GM12878 (cell line): Measurements from ENCODE around the gene PDZD8. TPM values are rescaled to one million over a fixed set of nuclear protein-coding genes. Genes with fewer than 3 reads are reported as not detected.

ENCODE experiments used
- ATAC-seq: fragments of 200-7000 bp; cut with Tn5 transposase; 3 replicates; pipeline ENCODE4 v1.9.1; 2020; ENCODE audit warnings: mild to moderate bottlenecking, moderate library complexity
- BruUV-seq: library from RNA; stranded (reverse); fragments of 400-500 nt; replicated peaks from 2 replicates; lab custom pipeline; 2021; lab: Mats Ljungman, UMichigan
- CTCF ChIA-PET: fragments of 300-600 bp; sonication (Branson Sonifier 250); formaldehyde crosslinking; extraction: SDS; loops from one replicate; lab custom pipeline; 2021; ENCODE audit warnings: inconsistent platforms; lab: Yijun Ruan, JAX
- POLR2A ChIA-PET: fragments of 350-600 bp; formaldehyde crosslinking; extraction: SDS; loops from one replicate; lab custom pipeline; 2021; ENCODE audit warnings: inconsistent platforms; lab: Charles Lee
- RAD21 ChIA-PET: fragments of 300-600 bp; sonication (Branson Sonifier 250); formaldehyde crosslinking; loops from one replicate; lab custom pipeline; 2023; ENCODE audit warnings: antibody characterized with exemption; ENCODE audit not compliant: unreplicated experiment; lab: Charles Lee
- SMC1A ChIA-PET: fragments of 300-600 bp; sonication (Branson Sonifier 250); formaldehyde crosslinking; loops from one replicate; lab custom pipeline; 2023; ENCODE audit not compliant: unreplicated experiment, uncharacterized antibody; lab: Charles Lee
- DNase-seq: peaks from one replicate; pipeline ENCODE4 v3.0.0-alpha.2; 2011; ENCODE audit warnings: low read depth, low spot score
- FAIRE-seq: peaks from 3 replicates; lab custom pipeline; 2011; peaks lifted over from hg19 to GRCh38; lab: Jason Lieb, UNC
- H2AFZ ChIP-seq: 2 replicates; pipeline ENCODE4 v1.6.0; 2011; ENCODE audit warnings: low read depth, low read length, control low read depth; ENCODE audit not compliant: control insufficient read depth
- H3K27ac ChIP-seq: 2 replicates; pipeline ENCODE4 v1.5.1; 2011; ENCODE audit warnings: control low read depth; ENCODE audit not compliant: control insufficient read depth, insufficient read depth
- H3K27me3 ChIP-seq, 2 experiments: replicated peaks in 1 of 2; 2 replicates each; pipeline versions ENCODE4 v1.6.0 to v1.6.1; 2011; ENCODE audit warnings: low read length in 1 of 2; ENCODE audit not compliant: control insufficient read depth in 2 of 2, insufficient read depth in 2 of 2
- H3K36me3 ChIP-seq, 2 experiments: 2 replicates each; pipeline ENCODE4 v1.5.1; 2011; ENCODE audit warnings: low read length in 1 of 2; ENCODE audit not compliant: control insufficient read depth in 2 of 2, insufficient read depth in 2 of 2
- H3K4me1 ChIP-seq: 2 replicates; pipeline ENCODE4 v1.6.1; 2011; ENCODE audit warnings: mild to moderate bottlenecking, low read length, moderate library complexity, mixed read lengths; ENCODE audit not compliant: control insufficient read depth, insufficient read depth
- H3K4me2 ChIP-seq: 2 replicates; pipeline ENCODE4 v1.6.0; 2011; ENCODE audit warnings: control low read depth; ENCODE audit not compliant: control insufficient read depth, insufficient read depth
- H3K4me3 ChIP-seq: fragments of 200-600 bp; sonication (generic); 2 replicates; pipeline ENCODE4 v1.5.1; 2016
- H3K79me2 ChIP-seq: 2 replicates; pipeline ENCODE4 v1.6.0; 2011; ENCODE audit warnings: low read length; ENCODE audit not compliant: control insufficient read depth, insufficient read depth
- H3K9ac ChIP-seq: 2 replicates; pipeline ENCODE4 v1.8.0; 2011; ENCODE audit warnings: low read length, control low read depth, mixed read lengths; ENCODE audit not compliant: control insufficient read depth, insufficient read depth
- H3K9me3 ChIP-seq: replicated peaks from 3 replicates; pipeline ENCODE4 v1.5.1; 2011; ENCODE audit warnings: mild to moderate bottlenecking, low read length; ENCODE audit not compliant: control insufficient read depth, insufficient read depth
- H4K20me1 ChIP-seq: 2 replicates; pipeline ENCODE4 v1.6.0; 2011; ENCODE audit not compliant: control insufficient read depth, insufficient read depth
- BMI1 ChIP-seq: fragments of 450-650 bp; IDR thresholded peaks from 2 replicates; pipeline ENCODE4 v1.6.1; 2016; ENCODE audit warnings: mild to moderate bottlenecking, moderate library complexity, borderline replicate concordance
- CHD1 ChIP-seq: IDR thresholded peaks from 2 replicates; pipeline ENCODE4 v1.6.1; 2012; ENCODE audit warnings: low read depth, low read length, improper control_type of control experiment
- DPF2 ChIP-seq: fragments of 450-650 bp; IDR thresholded peaks from 2 replicates; pipeline ENCODE4 v1.6.1; 2017; ENCODE audit warnings: mild to moderate bottlenecking
- HCFC1 ChIP-seq: fragments of 150-350 bp; IDR thresholded peaks from 2 replicates; pipeline ENCODE4 v1.6.1; 2014; ENCODE audit warnings: low read length
- RUNX3 ChIP-seq: IDR thresholded peaks from 2 replicates; pipeline ENCODE4 v1.6.1; 2012; ENCODE audit warnings: low read length, inconsistent platforms
- SPI1 ChIP-seq: IDR thresholded peaks from 2 replicates; pipeline ENCODE4 v1.6.1; 2011; ENCODE audit warnings: low read depth, mild to moderate bottlenecking, low read length, moderate library complexity, borderline replicate concordance; ENCODE audit not compliant: insufficient read depth
- TARDBP ChIP-seq: IDR thresholded peaks from 2 replicates; pipeline ENCODE4 v1.6.1; 2016; ENCODE audit warnings: borderline replicate concordance
- WGBS: methylation state at CpG from one replicate; pipeline ENCODE4 v1.1.6; 2016; ENCODE audit warnings: low lambda C conversion rate; ENCODE audit not compliant: insufficient replicate concordance, insufficient coverage; ENCODE audit errors: missing lambda C conversion rate; 5-methylcytosine and 5-hydroxymethylcytosine counted together
- in situ Hi-C: fragments of 300-500 bp; cut with MboI; formaldehyde crosslinking; loops from 9 replicates; pipeline ENCODE4 v1.14.3; 2018; ENCODE audit warnings: mixed read lengths
- intact Hi-C: fragments of 100-400 bp; cut with micrococcal nuclease; formaldehyde crosslinking; loops from one replicate; pipeline ENCODE4 v1.14.2; 2022; ENCODE audit not compliant: unreplicated experiment
- polyA plus RNA-seq, 11 experiments: library from polyadenylated mRNA; depleted of rRNA in 4 of 11; unstranded in 6 of 11; stranded (reverse) in 5 of 11; fragments of >200 nt; fragmentation: Nextera tagmentation in 4 of 11; fragmentation: Illumina TruSeq in 1 of 11; extraction: Ambion mirVana in 4 of 11; extraction: Trizol in 1 of 11; gene quantifications; 1 replicate in 1 of 11; 2 replicates in 10 of 11; pipeline versions ENCODE4 v1.2.1 to v1.2.3, GENCODE V29; 2011 to 2016; ENCODE audit warnings: inconsistent platforms in 2 of 11, missing spikeins in 2 of 11, low read depth in 1 of 11
- total RNA-seq, 4 experiments: library from RNA; depleted of rRNA in 3 of 4; stranded (reverse); fragments of >200 nt in 3 of 4; fragmentation: Illumina TruSeq in 1 of 4; extraction: Trizol in 1 of 4; gene quantifications; 2 replicates each; pipeline versions ENCODE4 v1.2.1 to v1.2.3, GENCODE V29; 2013 to 2021
- TF ChIP-seq, protein P1 (sequence below): fragments of 450-650 bp; IDR thresholded peaks from 2 replicates; pipeline ENCODE4 v1.6.1; 2017; ENCODE audit warnings: mild to moderate bottlenecking
- TF ChIP-seq, protein P2 (sequence below): fragments of 450-650 bp; IDR thresholded peaks from 2 replicates; pipeline ENCODE4 v1.6.1; 2016; ENCODE audit warnings: mild to moderate bottlenecking, moderate library complexity, borderline replicate concordance
- TF ChIP-seq, protein P3 (sequence below): fragments of 450-650 bp; IDR thresholded peaks from 2 replicates; pipeline ENCODE4 v1.6.1; 2016; ENCODE audit warnings: mild to moderate bottlenecking
- TF ChIP-seq, protein P4 (sequence below): fragments of 450-650 bp; IDR thresholded peaks from 2 replicates; pipeline ENCODE4 v1.6.1; 2017; ENCODE audit warnings: antibody characterized with exemption, mild to moderate bottlenecking, moderate library complexity
- TF ChIP-seq, protein P5 (sequence below): fragments of 450-650 bp; conservative IDR thresholded peaks from 2 replicates; pipeline ENCODE4 v1.6.1; 2017; ENCODE audit warnings: mild to moderate bottlenecking, moderate library complexity

PDZD8 gene
- total and polyA plus RNA-seq, 10 of the 15 experiments (the other 5 are each of a cell fraction or from before 2014, with no cell fraction given) = 2.0 to 21.2 (median 6.7) TPM

DNA sequence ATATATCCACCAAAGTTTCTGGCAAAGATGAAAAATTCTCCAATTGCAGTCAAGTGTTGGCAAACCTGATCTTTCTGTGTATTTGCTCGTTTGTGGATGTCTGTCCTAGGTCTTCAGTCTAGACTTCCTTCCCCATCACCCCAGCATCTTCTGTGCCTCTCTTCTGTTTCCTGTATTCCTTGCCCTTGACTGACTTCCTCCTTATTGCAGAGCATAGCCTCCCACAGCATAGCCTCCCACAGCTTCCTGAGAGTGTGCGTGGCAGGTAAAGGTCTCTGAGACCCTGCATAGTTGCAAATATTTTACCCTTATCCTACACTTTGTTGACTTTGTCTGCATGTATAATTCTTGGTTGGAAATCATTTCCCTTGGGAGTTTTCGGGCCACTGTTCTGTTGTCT lies 116.0 kb downstream of the PDZD8 start:
- Histone ChIP-seq H4K20me1 (no peaks in the 10 kb centered on the region), H2AFZ (no peak overlapping the region), H3K9me3 (no peaks in the 10 kb centered on the region), H3K36me3 (no peaks in the 10 kb centered on the region), H3K27me3 (peaks cover 0 to 3% of the 10 kb centered on the region in 2 experiments; a peak in 1 of 4 replicates), H3K27ac (no peak overlapping the region), H3K4me3 (no peak overlapping the region), H3K9ac (no peak overlapping the region), H3K79me2 (no peaks in the 10 kb centered on the region), H3K4me1 (no peaks in the 10 kb centered on the region), H3K4me2 (no peak overlapping the region)
- ChIA-PET CTCF (interaction anchor here (0.6 to 0.8 kb wide), 2 partner anchors 10 to 1520 kb away, joined by 3 read pairs; no protein-coding TSS in a partner anchor), RAD21 (no interaction called here), POLR2A (no interaction called here), SMC1A (interaction anchor here (0.7 kb wide), 1 partner anchor 61 kb away, joined by 4 read pairs; no protein-coding TSS in a partner anchor)
- WGBS = 2% methylated on average over 3 of the region's 3 CpGs
- intact Hi-C loops (no loop called here), in situ Hi-C loops (no loop called here)
- BruUV-seq = no TSS peak
- ATAC-seq = 0 out of 3 replicates have a peak, but pooled peaks have one; percentile 21
- no peak for DNase-seq
- no peak for FAIRE-seq
- TF ChIP-seq, protein P1, sequence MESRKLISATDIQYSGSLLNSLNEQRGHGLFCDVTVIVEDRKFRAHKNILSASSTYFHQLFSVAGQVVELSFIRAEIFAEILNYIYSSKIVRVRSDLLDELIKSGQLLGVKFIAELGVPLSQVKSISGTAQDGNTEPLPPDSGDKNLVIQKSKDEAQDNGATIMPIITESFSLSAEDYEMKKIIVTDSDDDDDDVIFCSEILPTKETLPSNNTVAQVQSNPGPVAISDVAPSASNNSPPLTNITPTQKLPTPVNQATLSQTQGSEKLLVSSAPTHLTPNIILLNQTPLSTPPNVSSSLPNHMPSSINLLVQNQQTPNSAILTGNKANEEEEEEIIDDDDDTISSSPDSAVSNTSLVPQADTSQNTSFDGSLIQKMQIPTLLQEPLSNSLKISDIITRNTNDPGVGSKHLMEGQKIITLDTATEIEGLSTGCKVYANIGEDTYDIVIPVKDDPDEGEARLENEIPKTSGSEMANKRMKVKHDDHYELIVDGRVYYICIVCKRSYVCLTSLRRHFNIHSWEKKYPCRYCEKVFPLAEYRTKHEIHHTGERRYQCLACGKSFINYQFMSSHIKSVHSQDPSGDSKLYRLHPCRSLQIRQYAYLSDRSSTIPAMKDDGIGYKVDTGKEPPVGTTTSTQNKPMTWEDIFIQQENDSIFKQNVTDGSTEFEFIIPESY = no peak
- no peak for TF ChIP-seq BMI1
- TF ChIP-seq, protein P2, sequence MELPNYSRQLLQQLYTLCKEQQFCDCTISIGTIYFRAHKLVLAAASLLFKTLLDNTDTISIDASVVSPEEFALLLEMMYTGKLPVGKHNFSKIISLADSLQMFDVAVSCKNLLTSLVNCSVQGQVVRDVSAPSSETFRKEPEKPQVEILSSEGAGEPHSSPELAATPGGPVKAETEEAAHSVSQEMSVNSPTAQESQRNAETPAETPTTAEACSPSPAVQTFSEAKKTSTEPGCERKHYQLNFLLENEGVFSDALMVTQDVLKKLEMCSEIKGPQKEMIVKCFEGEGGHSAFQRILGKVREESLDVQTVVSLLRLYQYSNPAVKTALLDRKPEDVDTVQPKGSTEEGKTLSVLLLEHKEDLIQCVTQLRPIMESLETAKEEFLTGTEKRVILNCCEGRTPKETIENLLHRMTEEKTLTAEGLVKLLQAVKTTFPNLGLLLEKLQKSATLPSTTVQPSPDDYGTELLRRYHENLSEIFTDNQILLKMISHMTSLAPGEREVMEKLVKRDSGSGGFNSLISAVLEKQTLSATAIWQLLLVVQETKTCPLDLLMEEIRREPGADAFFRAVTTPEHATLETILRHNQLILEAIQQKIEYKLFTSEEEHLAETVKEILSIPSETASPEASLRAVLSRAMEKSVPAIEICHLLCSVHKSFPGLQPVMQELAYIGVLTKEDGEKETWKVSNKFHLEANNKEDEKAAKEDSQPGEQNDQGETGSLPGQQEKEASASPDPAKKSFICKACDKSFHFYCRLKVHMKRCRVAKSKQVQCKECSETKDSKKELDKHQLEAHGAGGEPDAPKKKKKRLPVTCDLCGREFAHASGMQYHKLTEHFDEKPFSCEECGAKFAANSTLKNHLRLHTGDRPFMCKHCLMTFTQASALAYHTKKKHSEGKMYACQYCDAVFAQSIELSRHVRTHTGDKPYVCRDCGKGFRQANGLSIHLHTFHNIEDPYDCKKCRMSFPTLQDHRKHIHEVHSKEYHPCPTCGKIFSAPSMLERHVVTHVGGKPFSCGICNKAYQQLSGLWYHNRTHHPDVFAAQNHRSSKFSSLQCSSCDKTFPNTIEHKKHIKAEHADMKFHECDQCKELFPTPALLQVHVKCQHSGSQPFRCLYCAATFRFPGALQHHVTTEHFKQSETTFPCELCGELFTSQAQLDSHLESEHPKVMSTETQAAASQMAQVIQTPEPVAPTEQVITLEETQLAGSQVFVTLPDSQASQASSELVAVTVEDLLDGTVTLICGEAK = no peak
- no peak for TF ChIP-seq TARDBP
- TF ChIP-seq SPI1 = no peak
- TF ChIP-seq CHD1 = no peak
- TF ChIP-seq, protein P3, sequence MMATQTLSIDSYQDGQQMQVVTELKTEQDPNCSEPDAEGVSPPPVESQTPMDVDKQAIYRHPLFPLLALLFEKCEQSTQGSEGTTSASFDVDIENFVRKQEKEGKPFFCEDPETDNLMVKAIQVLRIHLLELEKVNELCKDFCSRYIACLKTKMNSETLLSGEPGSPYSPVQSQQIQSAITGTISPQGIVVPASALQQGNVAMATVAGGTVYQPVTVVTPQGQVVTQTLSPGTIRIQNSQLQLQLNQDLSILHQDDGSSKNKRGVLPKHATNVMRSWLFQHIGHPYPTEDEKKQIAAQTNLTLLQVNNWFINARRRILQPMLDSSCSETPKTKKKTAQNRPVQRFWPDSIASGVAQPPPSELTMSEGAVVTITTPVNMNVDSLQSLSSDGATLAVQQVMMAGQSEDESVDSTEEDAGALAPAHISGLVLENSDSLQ = no peak
- TF ChIP-seq HCFC1 = no peak
- TF ChIP-seq RUNX3 = no peak
- TF ChIP-seq, protein P4, sequence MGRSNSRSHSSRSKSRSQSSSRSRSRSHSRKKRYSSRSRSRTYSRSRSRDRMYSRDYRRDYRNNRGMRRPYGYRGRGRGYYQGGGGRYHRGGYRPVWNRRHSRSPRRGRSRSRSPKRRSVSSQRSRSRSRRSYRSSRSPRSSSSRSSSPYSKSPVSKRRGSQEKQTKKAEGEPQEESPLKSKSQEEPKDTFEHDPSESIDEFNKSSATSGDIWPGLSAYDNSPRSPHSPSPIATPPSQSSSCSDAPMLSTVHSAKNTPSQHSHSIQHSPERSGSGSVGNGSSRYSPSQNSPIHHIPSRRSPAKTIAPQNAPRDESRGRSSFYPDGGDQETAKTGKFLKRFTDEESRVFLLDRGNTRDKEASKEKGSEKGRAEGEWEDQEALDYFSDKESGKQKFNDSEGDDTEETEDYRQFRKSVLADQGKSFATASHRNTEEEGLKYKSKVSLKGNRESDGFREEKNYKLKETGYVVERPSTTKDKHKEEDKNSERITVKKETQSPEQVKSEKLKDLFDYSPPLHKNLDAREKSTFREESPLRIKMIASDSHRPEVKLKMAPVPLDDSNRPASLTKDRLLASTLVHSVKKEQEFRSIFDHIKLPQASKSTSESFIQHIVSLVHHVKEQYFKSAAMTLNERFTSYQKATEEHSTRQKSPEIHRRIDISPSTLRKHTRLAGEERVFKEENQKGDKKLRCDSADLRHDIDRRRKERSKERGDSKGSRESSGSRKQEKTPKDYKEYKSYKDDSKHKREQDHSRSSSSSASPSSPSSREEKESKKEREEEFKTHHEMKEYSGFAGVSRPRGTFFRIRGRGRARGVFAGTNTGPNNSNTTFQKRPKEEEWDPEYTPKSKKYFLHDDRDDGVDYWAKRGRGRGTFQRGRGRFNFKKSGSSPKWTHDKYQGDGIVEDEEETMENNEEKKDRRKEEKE = no peak
- no peak for TF ChIP-seq DPF2
- TF ChIP-seq, protein P5, sequence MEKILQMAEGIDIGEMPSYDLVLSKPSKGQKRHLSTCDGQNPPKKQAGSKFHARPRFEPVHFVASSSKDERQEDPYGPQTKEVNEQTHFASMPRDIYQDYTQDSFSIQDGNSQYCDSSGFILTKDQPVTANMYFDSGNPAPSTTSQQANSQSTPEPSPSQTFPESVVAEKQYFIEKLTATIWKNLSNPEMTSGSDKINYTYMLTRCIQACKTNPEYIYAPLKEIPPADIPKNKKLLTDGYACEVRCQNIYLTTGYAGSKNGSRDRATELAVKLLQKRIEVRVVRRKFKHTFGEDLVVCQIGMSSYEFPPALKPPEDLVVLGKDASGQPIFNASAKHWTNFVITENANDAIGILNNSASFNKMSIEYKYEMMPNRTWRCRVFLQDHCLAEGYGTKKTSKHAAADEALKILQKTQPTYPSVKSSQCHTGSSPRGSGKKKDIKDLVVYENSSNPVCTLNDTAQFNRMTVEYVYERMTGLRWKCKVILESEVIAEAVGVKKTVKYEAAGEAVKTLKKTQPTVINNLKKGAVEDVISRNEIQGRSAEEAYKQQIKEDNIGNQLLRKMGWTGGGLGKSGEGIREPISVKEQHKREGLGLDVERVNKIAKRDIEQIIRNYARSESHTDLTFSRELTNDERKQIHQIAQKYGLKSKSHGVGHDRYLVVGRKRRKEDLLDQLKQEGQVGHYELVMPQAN = no peak
